ENCODE measurements around the gene ZNF500. TPM values are rescaled to one million over a fixed set of nuclear protein-coding genes. Genes with fewer than 3 reads are reported as not detected.

The ZNF500 gene
- total RNA-seq, 1 experiment from 2014 or later = 20.1 TPM

GRCh38 chr16:4698321-4699045, 68.5 kb downstream of the ZNF500 start:
- TF ChIP-seq CTCF (IDR thresholded peaks at IDR 0.05 in 2 of 3, conservative IDR thresholded peaks at IDR 0.05 in 1 of 3; ENCODE audit: borderline replicate concordance in 1 of 3, insufficient read depth in 1 of 3, low read depth in 2 of 3, low read length in 2 of 3) = no peak
- TF ChIP-seq RAD21 (IDR thresholded peaks at IDR 0.05; ENCODE audit: low read depth) = no peak
- no peak for TF ChIP-seq SIN3A (IDR thresholded peaks at IDR 0.05; ENCODE audit: low read depth)
- TF ChIP-seq ZBTB33 (IDR thresholded peaks at IDR 0.05; ENCODE audit: extremely low read depth, insufficient replicate concordance, low read length) = no peak
- TF ChIP-seq ZNF274 (IDR thresholded peaks at IDR 0.05; ENCODE audit: low read depth, low read length) = no peak
- no peak for TF ChIP-seq SP1 (IDR thresholded peaks at IDR 0.05; ENCODE audit: low read depth)
- no peak for TF ChIP-seq ATF3 (IDR thresholded peaks at IDR 0.05)
- no peak for TF ChIP-seq POLR2A (IDR thresholded peaks at IDR 0.05; ENCODE audit: borderline replicate concordance, extremely low read depth, insufficient read depth, insufficient read length)
- TF ChIP-seq EZH2phosphoT487 (IDR thresholded peaks at IDR 0.05; ENCODE audit: borderline replicate concordance) = no peak
- no peak for TF ChIP-seq REST (IDR thresholded peaks at IDR 0.05; ENCODE audit: low read depth)
- no peak for TF ChIP-seq FOSL1 (IDR thresholded peaks at IDR 0.05; ENCODE audit: low read depth)
- TF ChIP-seq EZH2 (IDR thresholded peaks at IDR 0.05) = no peak
- no peak for TF ChIP-seq SRF (IDR thresholded peaks at IDR 0.05; ENCODE audit: low read depth)
- BruUV-seq (replicated peaks) = no TSS peak
- Histone ChIP-seq H4K20me1 (ENCODE audit: insufficient read depth) (no peaks in the 10 kb centered on the region), H3K4me2 (ENCODE audit: low read length) (no peak overlapping the region), H3K9me2 (ENCODE audit: insufficient read depth) (no peaks in the 10 kb centered on the region), H3K79me2 (ENCODE audit: insufficient read depth, low read length) (no peaks in the 10 kb centered on the region; the same call in 1 of the 2 replicates), H3K36me3 (ENCODE audit: control insufficient read depth in 1 of 2, insufficient read depth in 2 of 2, low read length in 2 of 2) (peaks cover 14 to 15% of the 10 kb centered on the region in 2 experiments; a peak in 3 of 4 replicates), H3K4me1 (ENCODE audit: control insufficient read depth in 1 of 2, insufficient read depth in 2 of 2, low read length in 2 of 2) (peaks cover 0 to 7% of the 10 kb centered on the region in 2 experiments; a peak in 1 of 4 replicates), H3K9ac (ENCODE audit: low read length) (no peak overlapping the region), H3K4me3 (replicated peaks in 1 of 2; ENCODE audit: low read depth in 1 of 2, low read length in 2 of 2) (no peak overlapping the region), H3K9me3 (ENCODE audit: control insufficient read depth in 1 of 2, insufficient read depth in 1 of 2, low read depth in 1 of 2, low read length in 2 of 2) (no peaks in the 10 kb centered on the region), H2AFZ (ENCODE audit: low read depth, low read length, poor library complexity, severe bottlenecking) (no peak overlapping the region), H3K27me3 (ENCODE audit: insufficient read depth, low read length) (no peaks in the 10 kb centered on the region), H3K27ac (ENCODE audit: low read depth, low read length) (no peak overlapping the region)
- intact Hi-C loops (cut with micrococcal nuclease) = no loop called here
- no peak for ATAC-seq
- CTCF ChIA-PET = no interaction called here
- RAD21 ChIA-PET (ENCODE audit: low non-redundant PET in 1 of 2, low total read pairs in 2 of 2, uncharacterized antibody in 2 of 2, unreplicated experiment in 2 of 2) = no interaction called here
- POLR2A ChIA-PET = interaction anchor here (0.6 kb wide), 1 partner anchor 83 kb away, joined by 3 read pairs; no protein-coding TSS in a partner anchor
- DNase-seq (ENCODE audit: low read depth, low spot score) = no peak
